Psoas muscle (tissue), 8 donors: ENCODE measurements around the gene PI4KA. TPM values are rescaled to one million over a fixed set of nuclear protein-coding genes. Genes with fewer than 3 reads are reported as not detected.

Experiments used
- ATAC-seq, 4 donors: fragments of 200-7000 bp; cut with Tn5 transposase; one replicate each; pipeline ENCODE4 v1.9.1; 2020; ENCODE audit warnings: moderate library complexity in 3 of 4, mild to moderate bottlenecking in 2 of 4
- DNase-seq, 2 donors: peaks; one replicate each; pipeline ENCODE4 v3.0.0-alpha.2; 2020
- H3K27ac ChIP-seq: fragments of 200-600 bp; one replicate; pipeline ENCODE4 v1.8.0; 2022
- H3K27me3 ChIP-seq, 3 donors: fragments of 200-600 bp in 1 of 3; one replicate each; pipeline versions ENCODE4 v1.6.1 to v1.8.0; 2013 to 2022; ENCODE audit warnings: low read length in 2 of 3, mild to moderate bottlenecking in 2 of 3, moderate library complexity in 1 of 3; ENCODE audit not compliant: insufficient read depth in 3 of 3
- H3K36me3 ChIP-seq, 2 donors: fragments of 200-600 bp in 1 of 2; one replicate each; pipeline versions ENCODE4 v1.6.1 to v1.8.0; 2013 to 2022; ENCODE audit warnings: low read depth in 1 of 2, mild to moderate bottlenecking in 1 of 2, moderate library complexity in 1 of 2; ENCODE audit not compliant: insufficient read depth in 1 of 2
- H3K4me1 ChIP-seq: fragments of 200-600 bp; one replicate; pipeline ENCODE4 v1.8.0; 2022
- H3K4me3 ChIP-seq: fragments of 200-600 bp; one replicate; pipeline ENCODE4 v1.8.0; 2022; ENCODE audit warnings: mild to moderate bottlenecking
- H3K9me3 ChIP-seq: fragments of 200-600 bp; one replicate; pipeline ENCODE4 v1.8.0; 2022
- CTCF ChIP-seq: fragments of 200-600 bp; IDR thresholded peaks from one replicate; pipeline ENCODE4 v1.8.0; 2022; ENCODE audit warnings: antibody characterized with exemption
- WGBS, 3 donors: extraction: QIAGEN DNeasy Blood & Tissue Kit; methylation state at CpG; one replicate each; pipeline versions ENCODE4 v1.1.6 to v1.1.7; 2013; 5-methylcytosine and 5-hydroxymethylcytosine counted together
- intact Hi-C, 2 donors: fragments of 100-400 bp; cut with DNase I; formaldehyde crosslinking; loops; one replicate each; pipeline versions ENCODE4 v1.11.0 to v1.14.2; 2022
- polyA plus RNA-seq, 3 donors: library from polyadenylated mRNA; stranded (reverse); fragments of 200-250 nt; gene quantifications; one replicate each; pipeline ENCODE4 v1.2.3, GENCODE V29; 2013
- total RNA-seq, 4 donors: library from RNA; stranded (reverse); fragmentation: NEBNext Ultra II Directional in 2 of 4; extraction: Animal tissue kit (Norgen Biotek cat#: 25700) in 2 of 4; gene quantifications; one replicate each; pipeline versions ENCODE4 v1.2.1 to v1.2.4, GENCODE V29; 2021 to 2023
- donor health status: healthy with polysubstance abuse.
- donor health status: DM: no; HTN: no; CAD: no; lungs with moderate emphysema.
- donor health status: Bipolar disorder and iron deficiency.
- donor health status: healthy.
- donor health status: DM: yes; HTN: yes; CAD: no.
- donor health status: DM: no; HTN: no; CAD: no.
- donor health status: DM: no; HTN: no; CAD: no.
- donor health status: DM: yes; HTN: yes; CAD: no.

Gene PI4KA
- total and polyA plus RNA-seq, 7 donors: 22.7 to 52.6 (median 41.0) TPM

GRCh38 chr22:20779014-20779817 lies 79.4 kb downstream of the PI4KA start:
- Histone ChIP-seq H3K4me1 (no peaks in the 10 kb centered on the region), H3K9me3 (no peaks in the 10 kb centered on the region), H3K36me3 (peaks cover 0 to 30% of the 10 kb centered on the region in 2 donors), H3K27ac (no peak overlapping the region), H3K27me3 (no peaks in the 10 kb centered on the region), H3K4me3 (no peak overlapping the region)
- no peak for ATAC-seq
- DNase-seq: no peak
- intact Hi-C loops: no loop called here
- no peak for TF ChIP-seq CTCF
- 78 to 85% (median 83%) methylated on average over 25 of the region's 25 CpGs for WGBS, 3 donors

- ATAC-seq (peak in 2 of 4 donors; percentile 81 to 86), DNase-seq (no peak)
- no peaks in the 10 kb centered on the region for H3K27me3 ChIP-seq
- WGBS, 3 donors: 83 to 88% (median 86%) methylated on average over 10 of the region's 10 CpGs
- intact Hi-C loops: no loop called here
- H3K9me3 ChIP-seq: no peaks in the 10 kb centered on the region
- no peaks in the 10 kb centered on the region for H3K4me1 ChIP-seq
- H3K27ac ChIP-seq: peak overlapping the region; percentile 6
- H3K36me3 ChIP-seq: peaks cover 0 to 26% of the 10 kb centered on the region in 2 donors
- no peak overlapping the region for H3K4me3 ChIP-seq
- TF ChIP-seq CTCF: no peak
Measured at GRCh38 chr22:20777420-20778177, 81.0 kb downstream of the PI4KA start.

GRCh38 chr22:20776624-20777405 lies 81.8 kb downstream of the PI4KA start:
- intact Hi-C loops: no loop called here
- Histone ChIP-seq H3K9me3 (no peaks in the 10 kb centered on the region), H3K27me3 (no peaks in the 10 kb centered on the region), H3K4me1 (no peaks in the 10 kb centered on the region), H3K36me3 (peaks cover 0 to 26% of the 10 kb centered on the region in 2 donors), H3K4me3 (no peak overlapping the region), H3K27ac (no peak overlapping the region)
- DNase-seq: no peak
- no peak for ATAC-seq
- 95 to 96% (median 95%) methylated on average over 17 of the region's 17 CpGs for WGBS, 3 donors
- TF ChIP-seq CTCF: no peak

- H3K4me1 ChIP-seq: no peaks in the 10 kb centered on the region
- no peak for TF ChIP-seq CTCF
- no peak overlapping the region for H3K4me3 ChIP-seq
- peaks cover 0 to 36% of the 10 kb centered on the region in 2 donors for H3K36me3 ChIP-seq
- 67 to 88% (median 71%) methylated on average over 4 of the region's 4 CpGs for WGBS, 3 donors
- no peaks in the 10 kb centered on the region for H3K9me3 ChIP-seq
- no peak for DNase-seq
- ATAC-seq: no peak
- H3K27me3 ChIP-seq: no peaks in the 10 kb centered on the region
- H3K27ac ChIP-seq: no peak overlapping the region
- intact Hi-C loops: no loop called here
Measured at GRCh38 chr22:20775342-20775895, 83.2 kb downstream of the PI4KA start.
